Stimulated activated CD4-positive, alpha-beta T cell treated with anti-CD3 and anti-CD28 coated beads, Interleukin-1b, Interleukin-23, amount 100 ng/mL, for 1 hour (primary cell): ENCODE data around the gene ZNF654.
"Not testable (repeated sequence)": the region's sequence is repeated elsewhere in the genome, so short reads cannot be mapped to it uniquely, and the experiment has no call there.

Source experiments
- DNase-seq, 2 donors: peaks; one replicate each; pipeline ENCODE4 v3.0.0-alpha.2; 2020; ENCODE audit warnings: low read depth in 2 of 2

Gene ZNF654

DNA sequence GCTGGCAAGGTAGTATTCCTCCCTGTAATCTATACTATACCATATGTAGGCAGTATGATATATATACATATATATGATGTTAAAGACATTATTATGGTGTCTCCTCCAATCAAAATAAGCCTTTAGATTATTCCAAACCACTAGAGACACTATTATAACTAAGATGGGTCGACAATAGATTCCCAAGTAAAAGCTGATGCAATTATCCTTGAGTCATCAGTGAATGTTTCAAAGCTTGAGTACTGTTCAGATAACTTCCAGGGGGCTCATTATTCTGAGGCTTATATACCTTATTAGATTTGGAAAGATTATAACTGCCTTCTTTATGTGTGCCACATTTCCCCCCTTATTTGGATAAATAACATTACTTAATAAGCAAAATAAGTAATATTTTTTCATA lies 78.8 kb downstream of the ZNF654 start:
- no peak for DNase-seq

DNA sequence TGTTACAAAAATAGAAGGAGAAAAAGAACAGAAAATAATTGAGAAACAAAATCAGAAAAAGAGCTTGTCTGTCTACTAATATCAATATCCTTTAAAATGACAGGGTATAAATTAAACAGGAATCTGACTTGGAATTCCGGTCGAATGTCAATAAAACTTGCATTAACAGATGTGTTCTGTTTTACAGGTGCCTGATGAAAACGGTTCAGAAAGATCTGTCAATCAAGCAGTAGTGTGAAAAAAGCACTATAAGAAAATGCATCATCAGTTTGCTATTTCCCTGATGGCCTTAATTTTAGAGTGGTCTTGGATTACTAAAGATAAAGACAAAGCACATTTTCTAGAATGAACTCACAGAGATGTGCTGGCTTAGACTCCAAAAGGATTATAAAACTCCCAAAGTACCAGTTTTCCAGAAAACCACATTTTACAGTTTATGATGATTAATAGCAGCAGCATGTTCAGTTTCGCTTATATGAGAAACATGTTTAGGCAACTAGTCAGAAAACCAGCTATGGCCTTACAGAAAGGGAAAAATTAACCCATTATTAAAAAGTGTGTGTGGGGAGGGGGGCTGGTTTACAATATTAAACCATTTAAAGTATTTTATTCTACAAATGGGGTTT lies 82.5 kb downstream of the ZNF654 start:
- no peak for DNase-seq

DNA sequence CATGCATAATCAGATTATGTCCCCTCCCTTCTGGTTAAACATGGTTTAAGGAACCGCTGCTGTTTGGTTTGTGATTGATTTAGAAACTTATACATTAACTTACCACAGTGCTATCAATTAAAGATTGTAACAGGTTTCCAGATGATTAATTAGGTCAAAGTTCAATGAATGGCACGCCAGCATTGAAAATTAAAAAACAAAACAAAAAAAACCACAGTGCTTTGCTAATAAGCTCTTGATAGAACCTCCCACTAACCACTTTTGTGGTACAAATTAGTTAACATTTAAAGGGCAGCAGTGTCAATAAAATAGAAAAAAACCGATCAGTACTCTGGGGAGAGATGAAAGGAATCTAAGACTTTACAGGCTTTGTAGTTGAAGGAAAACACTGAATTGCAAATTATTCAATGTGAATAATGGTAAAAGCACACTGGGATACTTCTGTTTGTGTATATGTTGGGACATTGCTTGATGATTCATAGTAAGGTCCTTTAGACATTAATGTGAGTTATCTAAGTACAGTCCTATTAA lies 83.1 kb downstream of the ZNF654 start:
- no peak for DNase-seq

DNA sequence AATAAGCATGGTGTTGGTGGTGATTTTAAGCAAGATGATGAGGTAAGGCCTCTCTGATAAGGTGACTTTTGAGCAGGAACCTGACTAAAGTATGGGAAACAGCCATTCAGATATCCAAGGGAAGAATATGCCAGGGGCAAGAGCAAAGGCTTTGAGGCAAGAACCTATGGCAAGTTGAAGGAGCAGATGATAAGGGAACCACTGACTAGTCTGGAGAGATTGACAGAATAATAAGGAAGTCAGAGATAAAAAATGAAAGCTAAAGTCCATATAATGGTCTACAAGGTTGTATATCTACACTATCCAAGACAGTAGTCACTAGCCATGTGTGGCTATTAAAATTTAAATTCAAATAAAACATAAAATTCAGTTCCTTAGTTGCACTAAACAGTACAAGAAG lies 88.2 kb downstream of the ZNF654 start:
- no peak for DNase-seq

DNA sequence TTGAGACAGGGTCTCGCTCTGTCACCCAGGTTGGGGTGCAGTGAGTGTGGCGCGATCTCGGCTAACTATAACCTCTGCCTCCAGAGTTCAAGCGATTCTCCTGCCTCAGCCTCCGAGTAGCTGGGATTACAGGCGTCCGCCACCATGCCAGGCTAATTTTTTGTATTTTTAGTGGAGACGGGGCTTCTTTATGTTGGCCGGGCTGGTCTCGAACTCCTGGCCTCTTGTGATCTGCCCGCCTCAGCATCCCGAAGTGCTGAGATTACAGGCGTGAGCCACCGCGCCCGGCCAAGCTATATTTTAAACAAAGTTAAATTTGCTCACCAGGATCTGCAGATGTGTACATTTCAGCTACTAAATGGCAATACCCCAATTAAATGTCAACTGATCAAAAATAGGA lies 89.6 kb downstream of the ZNF654 start:
- DNase-seq: no peak

DNA sequence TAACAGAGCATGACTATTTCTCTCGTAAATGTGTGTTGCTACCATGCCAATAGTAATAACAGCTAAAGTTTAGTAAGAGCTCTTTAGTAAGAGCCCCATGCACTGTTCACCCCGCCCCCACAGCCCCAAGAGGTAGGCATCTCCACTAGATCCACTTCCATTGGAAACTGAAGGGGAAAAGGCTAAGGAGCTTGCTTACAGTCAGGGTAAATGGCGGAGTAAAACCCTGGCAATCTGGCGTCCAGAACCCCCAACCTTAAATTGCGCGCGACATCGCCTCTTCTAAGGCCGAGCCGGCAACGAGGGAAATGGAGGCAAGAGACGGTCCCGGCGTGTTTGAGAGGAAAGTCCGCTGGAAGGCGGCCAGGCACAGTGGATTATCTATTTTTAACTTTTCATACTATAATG lies 90.0 kb downstream of the ZNF654 start:
- peak in 1 of 2 donors; percentile 13 for DNase-seq

DNA sequence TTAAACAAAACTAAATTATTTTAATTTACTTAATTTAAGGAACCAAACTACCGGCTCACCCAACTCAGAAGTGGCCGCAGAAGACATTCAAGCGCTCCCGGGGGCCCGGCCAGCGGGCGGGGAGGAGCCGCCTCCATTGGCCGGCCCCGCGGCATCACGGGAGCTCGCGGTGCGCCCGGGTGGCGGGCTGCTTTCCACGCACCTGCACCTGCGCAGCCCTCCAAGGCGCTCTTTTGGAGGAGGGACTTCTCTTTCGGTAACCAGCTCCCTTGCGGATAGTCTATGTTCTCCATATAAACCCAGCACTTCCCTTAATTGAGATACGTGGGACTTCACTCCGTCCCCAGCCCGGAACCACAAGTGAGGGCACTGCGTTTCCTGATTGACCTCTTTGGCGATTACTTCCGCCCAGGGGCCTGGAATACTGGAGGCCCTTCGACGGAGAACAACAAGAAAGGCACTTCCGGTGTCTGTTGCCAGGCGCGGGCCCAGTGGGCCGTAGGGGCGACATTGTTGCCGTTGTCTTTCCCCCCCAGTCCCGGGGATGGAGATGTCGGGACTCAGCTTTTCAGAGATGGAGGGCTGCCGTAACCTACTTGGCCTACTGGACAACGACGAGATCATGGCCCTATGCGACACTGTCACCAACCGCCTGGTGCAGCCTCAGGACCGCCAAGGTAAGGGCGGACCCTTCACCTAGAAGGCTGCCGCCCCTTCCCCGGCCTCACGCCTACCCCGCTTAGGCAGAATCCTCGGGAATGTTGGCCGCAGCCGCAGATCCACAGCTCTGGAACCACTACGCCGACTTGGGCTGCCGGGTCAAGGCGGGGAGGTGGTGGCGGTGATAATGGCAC lies 90.7 kb downstream of the ZNF654 start, which contains the start of gene C3orf38:
TSS of gene C3orf38 (plus strand) at position 451 of the 854 bp plus-strand sequence. CDS start at position 545, 94 bp downstream.
- DNase-seq: peak; percentile 36 to 43

DNA sequence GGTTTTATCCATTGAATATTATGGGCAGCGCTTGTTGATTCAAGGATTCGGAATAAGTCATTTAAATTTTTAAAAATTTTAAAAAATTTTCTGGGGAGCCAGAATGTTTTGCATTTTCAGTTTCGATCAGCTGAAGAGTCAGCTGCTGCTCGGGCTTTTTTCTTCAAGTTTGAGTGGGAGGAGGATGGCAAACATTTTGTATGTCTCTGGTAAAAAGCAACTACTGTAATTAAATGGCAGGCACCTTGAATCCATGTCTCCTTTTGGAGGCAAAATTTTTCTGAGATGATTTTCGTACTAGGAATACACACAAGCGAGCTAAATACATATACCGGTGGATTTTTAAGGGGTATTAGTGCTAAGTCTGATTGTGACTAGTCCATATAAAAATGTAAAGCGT lies 91.3 kb downstream of the ZNF654 start:
- no peak for DNase-seq

DNA sequence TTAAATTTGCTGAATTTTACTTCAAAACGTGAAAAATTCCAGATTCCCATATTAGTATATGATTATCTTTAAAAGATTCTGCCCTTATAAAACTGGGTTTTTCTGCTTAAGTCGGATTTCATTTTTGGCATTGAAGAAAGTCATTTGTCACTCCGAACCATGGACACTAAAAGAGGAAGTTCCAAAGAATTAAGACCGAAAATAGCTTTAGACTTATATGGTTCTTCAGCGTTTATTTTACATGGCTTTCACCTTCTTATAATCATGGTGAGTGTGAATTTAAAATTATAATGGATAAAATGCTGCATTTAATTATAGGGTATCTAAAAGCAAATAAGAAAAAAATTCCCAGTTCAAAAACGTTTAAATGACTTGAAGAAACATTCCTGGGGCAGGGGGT lies 91.8 kb downstream of the ZNF654 start:
- no peak for DNase-seq

DNA sequence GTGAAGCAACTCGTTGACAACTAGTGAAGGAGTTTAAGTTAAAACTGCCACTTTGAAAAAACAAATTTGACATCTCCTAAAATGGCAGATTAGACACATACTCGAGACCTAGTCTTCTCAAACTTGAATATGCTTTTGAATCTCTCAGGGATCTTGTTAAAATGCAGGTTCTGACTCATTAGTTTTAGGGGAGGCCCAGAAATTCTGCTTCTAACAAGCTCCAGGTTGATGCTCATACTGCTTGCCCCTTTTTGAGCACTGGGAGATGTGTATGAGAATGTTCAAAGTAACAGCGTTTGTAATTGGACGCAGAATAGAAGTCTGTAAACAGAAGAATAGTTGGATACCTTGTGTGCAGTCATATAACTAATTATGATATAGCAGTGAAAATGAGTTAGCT lies 92.3 kb downstream of the ZNF654 start:
- DNase-seq: no peak

DNA sequence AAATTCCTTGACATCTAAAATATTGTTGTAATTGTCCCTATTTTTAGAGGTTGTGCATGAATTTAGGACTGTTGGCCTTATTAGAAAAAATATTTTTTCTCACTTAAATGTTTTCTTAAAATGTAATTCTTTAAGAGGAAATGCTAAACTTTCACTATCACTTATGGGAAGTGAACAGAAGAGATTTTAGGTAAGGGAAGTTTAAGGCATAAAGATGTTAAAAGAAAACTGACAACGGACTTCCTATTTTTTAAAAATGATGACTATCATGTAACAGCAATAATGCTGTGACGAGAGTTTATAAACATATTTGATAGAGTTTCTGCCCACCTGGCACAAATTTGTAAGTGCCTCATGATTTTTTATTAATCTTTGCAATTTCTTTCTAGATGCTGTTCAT lies 93.8 kb downstream of the ZNF654 start:
- DNase-seq: no peak

DNA sequence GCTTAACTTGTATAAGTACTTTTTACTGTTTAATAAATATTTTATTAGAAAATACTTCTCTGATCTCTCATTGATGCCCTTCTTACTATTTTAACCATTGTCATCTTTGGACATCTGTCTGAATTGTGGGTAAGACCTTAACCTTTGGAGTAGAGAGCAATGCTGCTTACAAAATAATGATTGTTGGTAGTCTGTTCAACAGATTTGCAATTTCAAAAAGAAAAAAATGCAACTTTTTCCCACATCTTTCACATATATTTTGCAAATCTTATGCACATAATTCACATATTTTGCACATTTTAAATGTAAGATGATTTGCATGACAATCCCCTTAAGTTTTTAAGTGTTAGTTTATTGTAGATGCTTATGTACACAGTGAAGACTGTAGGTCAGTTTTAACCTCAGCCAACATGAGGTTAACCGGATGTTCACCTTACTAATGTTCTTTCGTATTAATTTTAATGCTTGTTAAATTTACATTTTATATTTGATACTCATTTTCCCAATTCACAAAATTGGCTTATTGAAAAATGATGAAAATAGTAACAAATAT lies 107.4 kb downstream of the ZNF654 start:
- DNase-seq: no peak

DNA sequence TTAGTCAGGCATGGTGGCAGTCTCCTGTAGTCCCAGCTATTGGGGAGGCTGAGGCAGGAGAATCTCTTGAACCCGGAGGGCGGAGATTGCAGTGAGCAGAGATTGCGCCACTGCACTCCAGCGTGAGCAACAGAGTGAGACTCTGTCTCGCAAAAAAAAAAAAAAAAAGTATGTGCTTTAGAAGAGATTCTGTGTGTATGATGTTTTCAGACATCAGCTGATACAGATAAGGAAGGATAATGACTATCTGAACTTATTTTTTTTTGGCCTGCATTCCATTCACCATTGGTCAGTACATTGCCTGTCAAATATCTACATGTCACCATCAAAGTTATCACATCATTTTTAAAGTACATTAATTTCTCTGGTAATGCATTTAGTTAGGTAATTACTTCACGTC lies 108.1 kb downstream of the ZNF654 start:
- DNase-seq: no peak

DNA sequence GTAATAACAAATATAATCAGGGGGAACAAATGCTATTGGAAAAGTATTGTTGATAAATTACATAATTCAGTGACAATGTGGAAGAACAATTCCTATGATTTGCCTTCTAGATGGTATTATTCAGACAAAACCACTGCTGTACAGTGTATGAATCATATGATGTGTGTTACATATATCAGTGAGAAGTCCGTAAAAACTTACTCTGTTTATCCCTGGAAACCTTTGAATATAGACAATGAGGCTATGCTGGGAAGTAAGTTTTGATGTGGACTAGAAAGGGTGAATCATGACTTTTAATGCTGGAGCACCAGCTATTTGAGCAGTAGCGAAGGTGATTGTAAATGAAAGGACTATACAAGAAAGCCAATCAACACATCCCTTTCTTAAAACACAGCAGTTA lies 108.6 kb downstream of the ZNF654 start:
- DNase-seq: no peak

DNA sequence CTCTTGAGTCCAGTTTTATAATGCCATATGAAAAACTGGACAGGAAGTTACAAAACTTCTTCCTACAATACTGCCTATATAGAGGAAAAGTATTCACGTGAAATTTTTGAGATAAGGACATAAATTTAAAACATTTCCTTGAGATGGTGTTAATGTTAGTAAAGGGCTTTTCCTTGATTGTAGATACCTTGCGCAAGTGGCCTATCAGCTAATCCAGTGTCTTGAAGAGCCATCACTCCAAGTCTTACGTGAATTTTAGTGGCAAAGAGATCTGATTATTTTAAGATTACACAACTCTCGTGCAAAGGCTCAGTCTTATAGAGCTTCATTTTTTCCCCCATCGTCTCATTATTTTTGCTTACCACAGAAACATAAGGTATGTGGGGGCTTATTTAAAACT lies 109.1 kb downstream of the ZNF654 start:
- DNase-seq: no peak

DNA sequence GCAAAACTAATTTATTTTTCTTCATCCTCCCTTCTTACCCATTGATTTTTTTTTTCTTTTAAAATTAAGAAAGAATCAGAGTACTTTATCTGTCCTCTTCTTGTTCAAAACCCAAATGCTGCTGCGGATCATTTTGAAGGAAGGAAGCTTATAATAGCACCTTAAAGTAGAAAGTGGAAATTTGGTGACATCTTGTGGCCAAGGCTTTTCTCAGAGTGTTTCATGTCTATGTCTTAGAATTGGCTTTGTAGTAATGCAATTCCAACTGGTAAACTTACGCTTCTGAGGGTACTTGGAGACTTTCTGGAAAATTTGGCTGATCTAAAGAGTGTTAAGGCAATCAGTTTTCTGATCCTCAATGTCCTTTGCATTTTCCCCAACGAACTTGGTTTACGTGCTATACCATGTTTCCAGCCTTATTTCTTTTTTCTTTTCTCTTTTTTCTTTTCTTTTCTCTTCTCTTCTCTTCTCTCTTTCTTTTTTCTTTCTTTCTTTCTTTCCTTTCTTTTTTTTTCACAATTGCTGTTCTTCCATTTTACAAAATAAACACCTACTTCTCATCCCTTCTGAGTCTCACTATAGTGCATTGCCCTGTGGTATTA lies 121.4 kb downstream of the ZNF654 start:
- no peak for DNase-seq

DNA sequence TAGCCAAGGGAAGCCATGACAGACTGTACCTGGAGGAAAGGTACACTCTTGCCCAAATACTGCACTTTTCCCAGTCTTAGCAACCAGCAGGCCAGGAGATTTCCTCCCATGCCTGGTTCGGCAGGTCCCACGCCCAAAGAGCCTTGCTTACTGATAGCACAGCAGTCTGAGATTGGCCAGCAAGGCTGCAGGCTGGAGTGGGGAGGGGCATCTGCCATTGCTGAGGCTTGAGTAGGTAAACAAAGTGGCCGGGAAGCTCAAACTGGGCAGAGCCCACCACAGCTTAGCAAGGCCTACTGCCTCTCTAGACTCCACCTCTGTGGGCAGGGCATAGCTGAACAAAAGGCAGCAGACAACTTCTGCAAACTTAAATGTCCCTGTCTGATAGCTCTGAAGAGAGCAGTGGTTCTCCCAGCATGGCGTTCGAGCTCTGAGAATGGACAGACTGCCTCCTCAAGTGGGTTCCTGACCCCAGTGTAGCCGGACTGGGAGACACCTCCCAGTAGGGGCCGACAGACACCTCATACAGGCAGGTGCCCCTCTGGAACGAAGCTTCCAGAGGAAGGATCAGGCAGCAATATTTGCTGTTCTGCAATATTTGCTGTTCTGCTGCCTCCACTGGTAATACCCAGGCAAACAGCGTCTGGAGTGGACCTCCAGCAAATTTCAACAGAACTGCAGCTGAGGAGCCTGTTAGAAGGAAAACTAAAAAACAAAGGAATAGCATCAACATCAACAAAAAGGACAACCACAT lies 123.3 kb downstream of the ZNF654 start:
- not testable (repeated sequence) for DNase-seq

DNA sequence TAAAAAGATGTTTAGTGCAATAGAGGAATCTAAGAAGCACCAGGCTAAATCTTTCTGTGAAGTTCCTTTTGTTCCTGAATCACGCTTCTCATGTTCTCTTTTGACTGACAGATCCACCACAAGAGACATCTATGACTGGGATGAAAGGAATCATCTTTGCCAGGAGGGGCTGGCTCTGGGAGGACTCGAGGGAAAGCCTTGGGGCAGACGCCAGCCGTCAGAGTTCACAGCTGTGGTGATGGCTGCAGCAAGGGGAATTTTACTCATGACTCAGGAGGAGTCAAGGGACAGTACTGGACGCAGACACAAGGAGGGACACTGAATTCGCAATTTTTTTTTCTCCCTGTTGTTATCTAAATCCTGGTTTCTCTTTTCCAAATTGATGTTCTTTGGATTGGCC lies 129.4 kb downstream of the ZNF654 start:
- no peak for DNase-seq

DNA sequence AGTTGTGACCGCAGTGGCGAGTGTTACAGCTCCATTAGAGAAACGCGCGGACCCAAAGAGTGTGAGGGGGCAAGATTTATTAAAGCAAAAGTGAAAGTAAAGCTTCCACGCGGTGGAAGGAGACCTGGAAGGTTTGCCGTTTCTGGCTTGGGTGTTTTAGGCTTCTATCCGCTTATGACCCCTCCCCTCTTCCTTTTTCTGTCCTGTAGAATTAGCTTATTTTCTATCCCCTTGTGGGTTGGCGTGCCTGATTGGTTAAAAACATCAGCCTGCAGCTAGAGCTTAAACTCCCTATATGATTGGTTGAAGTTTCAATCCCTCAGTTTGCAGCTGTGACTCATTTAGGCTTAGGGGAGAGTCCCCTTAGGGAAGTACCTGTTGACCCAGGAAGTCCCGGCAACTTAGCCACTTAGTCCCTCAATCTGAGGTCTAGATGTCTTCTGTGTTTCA lies 130.3 kb downstream of the ZNF654 start:
- no peak for DNase-seq

DNA sequence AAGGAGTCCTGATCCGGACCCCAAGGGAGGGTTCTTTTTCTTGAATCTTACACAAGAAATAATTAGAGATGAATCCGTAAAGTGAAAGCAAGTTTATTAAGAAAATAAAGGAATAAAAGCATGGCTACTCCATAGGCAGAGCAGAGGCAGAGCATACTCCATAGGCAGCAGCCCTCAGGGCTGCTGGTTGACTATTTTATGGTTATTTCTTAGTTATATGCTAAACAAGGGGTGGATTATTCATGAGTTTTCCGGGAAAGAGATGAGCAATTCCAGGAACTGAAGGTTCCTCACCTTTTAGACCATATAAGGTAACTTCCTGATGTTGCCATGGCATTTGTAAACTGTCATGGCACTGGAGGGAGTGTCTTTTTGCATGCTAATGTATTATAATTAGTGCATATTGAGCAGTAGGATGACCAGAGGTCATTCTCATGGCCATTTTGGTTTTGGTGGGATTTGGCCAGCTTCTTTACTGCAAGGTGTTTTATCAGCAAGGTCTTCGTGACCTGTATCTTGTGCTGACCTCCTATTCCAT lies 132.9 kb downstream of the ZNF654 start:
- DNase-seq: no peak

DNA sequence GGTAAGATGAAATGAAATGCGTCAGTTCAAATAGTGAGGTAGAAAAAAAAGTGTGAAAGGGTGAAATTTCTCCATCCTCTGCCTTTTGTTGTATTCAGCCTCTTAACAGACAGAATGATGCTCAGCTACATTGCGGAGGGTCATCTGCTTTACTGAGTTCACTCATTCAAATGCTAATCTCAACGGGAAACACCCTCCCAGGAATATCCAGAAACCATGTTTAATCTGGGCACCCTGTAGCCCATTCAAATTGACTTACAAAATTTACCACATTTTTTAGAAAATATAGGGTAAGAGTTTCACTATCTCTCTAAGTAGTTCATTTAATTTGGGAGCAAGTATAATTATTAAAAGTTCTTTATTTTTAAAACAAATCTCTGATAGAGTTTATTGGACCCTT lies 133.6 kb downstream of the ZNF654 start:
- no peak for DNase-seq
